COLO668 (cell line): ENCODE data around the gene RMND1.
A peak's percentile ranks its signal among the peaks of the same experiment; 100 is the strongest.
"Not testable (repeated sequence)": the region's sequence is repeated elsewhere in the genome, so short reads cannot be mapped to it uniquely, and the experiment has no call there.

Experiments used
- DNase-seq: peaks from one replicate; lab custom pipeline; 2025; ENCODE audit not compliant: unreplicated experiment; lab: John Stamatoyannopoulos, UW

RMND1 gene

GRCh38 chr6:151452750-151453427, 963 bp upstream of the RMND1 start:
- DNase-seq = peak; percentile 4

- DNase-seq = no peak
These were observed 443 bp downstream of the RMND1 start for GRCh38 chr6:151451417-151451949.

- not testable (repeated sequence) for DNase-seq
These were observed 998 bp downstream of the RMND1 start for GRCh38 chr6:151450928-151451327.

GRCh38 chr6:151448623-151449022, 3.3 kb downstream of the RMND1 start:
- no peak for DNase-seq

- DNase-seq = no peak
These were observed 4.7 kb downstream of the RMND1 start for GRCh38 chr6:151447237-151447636.

GRCh38 chr6:151445482-151445881, 6.4 kb downstream of the RMND1 start:
- no peak for DNase-seq

- DNase-seq = no peak
These were observed 7.9 kb downstream of the RMND1 start for GRCh38 chr6:151443911-151444621.

GRCh38 chr6:151443454-151443853, 8.5 kb downstream of the RMND1 start:
- DNase-seq = no peak

GRCh38 chr6:151442371-151442770, 9.6 kb downstream of the RMND1 start:
- DNase-seq = peak; percentile 20

- no peak for DNase-seq
These were observed 10.3 kb downstream of the RMND1 start for GRCh38 chr6:151441390-151442166.

GRCh38 chr6:151440930-151441329, 11.0 kb downstream of the RMND1 start:
- DNase-seq = no peak

GRCh38 chr6:151440498-151440897, 11.4 kb downstream of the RMND1 start:
- no peak for DNase-seq

- DNase-seq = no peak
These were observed 14.5 kb downstream of the RMND1 start for GRCh38 chr6:151437401-151437800.

GRCh38 chr6:151436802-151437201, 15.1 kb downstream of the RMND1 start:
- DNase-seq = no peak

- no peak for DNase-seq
These were observed 15.6 kb downstream of the RMND1 start for GRCh38 chr6:151436300-151436699.

GRCh38 chr6:151434369-151434768, 17.6 kb downstream of the RMND1 start:
- DNase-seq = no peak

GRCh38 chr6:151432651-151433050, 19.3 kb downstream of the RMND1 start:
- no peak for DNase-seq

GRCh38 chr6:151431337-151431736, 20.6 kb downstream of the RMND1 start:
- DNase-seq = no peak

GRCh38 chr6:151430886-151431285, 21.0 kb downstream of the RMND1 start:
- DNase-seq = no peak

GRCh38 chr6:151428093-151428735, 23.7 kb downstream of the RMND1 start:
- no peak for DNase-seq

- no peak for DNase-seq
These were observed 26.4 kb downstream of the RMND1 start for GRCh38 chr6:151425561-151425960.
